IMR-90 (cell line): Measurements from ENCODE around the gene FTSJ3.

Experiments
- BHLHE40 ChIP-seq: fragments of 150-350 bp; IDR thresholded peaks from 2 replicates; pipeline ENCODE4 v1.6.1; 2016; ENCODE audit warnings: mild to moderate bottlenecking, low read depth, low read length
- CEBPB ChIP-seq: IDR thresholded peaks from 2 replicates; pipeline ENCODE4 v1.6.1; 2012; ENCODE audit warnings: low read depth, low read length, improper control_type of control experiment
- FOS ChIP-seq: fragments of 150-350 bp; IDR thresholded peaks from 2 replicates; pipeline ENCODE4 v1.6.1; 2016; ENCODE audit warnings: low read depth, low read length
- POLR2A ChIP-seq: IDR thresholded peaks from 2 replicates; pipeline ENCODE4 v1.6.1; 2012; ENCODE audit warnings: mild to moderate bottlenecking, low read depth, low read length
- TF ChIP-seq, protein P1 (sequence below): conservative IDR thresholded peaks from 2 replicates; pipeline ENCODE4 v1.5.1; 2012; ENCODE audit warnings: mild to moderate bottlenecking, low read depth, low read length, improper control_type of control experiment
- TF ChIP-seq, protein P2 (sequence below): fragments of 150-350 bp; IDR thresholded peaks from 2 replicates; pipeline ENCODE4 v1.6.1; 2017; ENCODE audit warnings: mild to moderate bottlenecking, antibody characterized with exemption, low read length, low read depth

DNA sequence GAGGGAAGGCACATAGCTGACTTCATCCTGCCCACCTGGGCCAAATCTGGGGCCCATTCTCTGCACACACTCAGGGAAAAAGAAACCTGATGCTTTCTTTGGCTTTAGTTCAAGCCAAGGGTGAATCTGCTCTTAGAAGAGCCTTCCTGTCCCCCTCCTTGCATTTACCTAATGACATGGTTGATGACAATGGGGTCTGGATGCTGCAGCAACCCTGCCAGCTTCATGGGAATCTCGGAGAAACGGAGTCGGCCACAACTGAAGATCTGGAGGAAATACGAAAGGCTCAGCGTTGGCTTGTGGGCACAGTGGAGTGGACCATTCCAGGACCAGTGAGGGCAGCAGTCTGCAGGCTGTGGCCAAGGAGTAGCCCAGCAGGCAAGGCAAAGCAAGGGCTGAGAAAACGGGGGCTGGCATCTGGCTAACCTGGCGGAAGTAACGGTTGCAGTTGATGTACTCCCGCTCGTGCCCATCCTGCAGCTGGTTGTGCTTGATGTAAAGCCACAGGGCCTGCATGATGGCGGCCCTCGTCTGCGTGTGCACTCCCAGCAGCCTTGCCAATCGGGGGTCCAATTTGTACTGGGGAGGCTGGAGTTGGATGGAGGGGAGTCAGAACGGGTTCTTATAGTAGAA, 6.4 kb upstream of the FTSJ3 start:
- TF ChIP-seq, protein P1, sequence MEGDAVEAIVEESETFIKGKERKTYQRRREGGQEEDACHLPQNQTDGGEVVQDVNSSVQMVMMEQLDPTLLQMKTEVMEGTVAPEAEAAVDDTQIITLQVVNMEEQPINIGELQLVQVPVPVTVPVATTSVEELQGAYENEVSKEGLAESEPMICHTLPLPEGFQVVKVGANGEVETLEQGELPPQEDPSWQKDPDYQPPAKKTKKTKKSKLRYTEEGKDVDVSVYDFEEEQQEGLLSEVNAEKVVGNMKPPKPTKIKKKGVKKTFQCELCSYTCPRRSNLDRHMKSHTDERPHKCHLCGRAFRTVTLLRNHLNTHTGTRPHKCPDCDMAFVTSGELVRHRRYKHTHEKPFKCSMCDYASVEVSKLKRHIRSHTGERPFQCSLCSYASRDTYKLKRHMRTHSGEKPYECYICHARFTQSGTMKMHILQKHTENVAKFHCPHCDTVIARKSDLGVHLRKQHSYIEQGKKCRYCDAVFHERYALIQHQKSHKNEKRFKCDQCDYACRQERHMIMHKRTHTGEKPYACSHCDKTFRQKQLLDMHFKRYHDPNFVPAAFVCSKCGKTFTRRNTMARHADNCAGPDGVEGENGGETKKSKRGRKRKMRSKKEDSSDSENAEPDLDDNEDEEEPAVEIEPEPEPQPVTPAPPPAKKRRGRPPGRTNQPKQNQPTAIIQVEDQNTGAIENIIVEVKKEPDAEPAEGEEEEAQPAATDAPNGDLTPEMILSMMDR: no peak
- TF ChIP-seq, protein P2, sequence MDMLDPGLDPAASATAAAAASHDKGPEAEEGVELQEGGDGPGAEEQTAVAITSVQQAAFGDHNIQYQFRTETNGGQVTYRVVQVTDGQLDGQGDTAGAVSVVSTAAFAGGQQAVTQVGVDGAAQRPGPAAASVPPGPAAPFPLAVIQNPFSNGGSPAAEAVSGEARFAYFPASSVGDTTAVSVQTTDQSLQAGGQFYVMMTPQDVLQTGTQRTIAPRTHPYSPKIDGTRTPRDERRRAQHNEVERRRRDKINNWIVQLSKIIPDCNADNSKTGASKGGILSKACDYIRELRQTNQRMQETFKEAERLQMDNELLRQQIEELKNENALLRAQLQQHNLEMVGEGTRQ: no peak
- TF ChIP-seq BHLHE40 (no peak), CEBPB (no peak), POLR2A (no peak), FOS (no peak)
